Breast epithelium (tissue), 3 donors: Measurements from ENCODE around the gene BBS12.

ENCODE experiments used
- CTCF ChIP-seq, 3 donors: fragments of 450-650 bp; IDR thresholded peaks; one replicate each; pipeline ENCODE4 v1.5.1; 2016 to 2017; ENCODE audit warnings: antibody characterized with exemption in 3 of 3, mild to moderate bottlenecking in 3 of 3, moderate library complexity in 3 of 3
- POLR2A ChIP-seq: fragments of 450-650 bp; IDR thresholded peaks from one replicate; pipeline ENCODE4 v1.6.1; 2016; ENCODE audit warnings: antibody characterized with exemption, mild to moderate bottlenecking, moderate library complexity

GRCh38 chr4:122688529-122689140, 43.9 kb upstream of the BBS12 start:
- no peak for TF ChIP-seq POLR2A
- no peak for TF ChIP-seq CTCF (IDR thresholded peaks at IDR 0.05)
